ES-I3 (cell line): Measurements from ENCODE around the gene PNPLA2.

Source experiments
- H3K36me3 ChIP-seq: 2 replicates; pipeline ENCODE4 v1.6.1; 2013; ENCODE audit warnings: mild to moderate bottlenecking, low read length, control low read depth, moderate library complexity; ENCODE audit not compliant: insufficient read depth
- H3K4me1 ChIP-seq: 2 replicates; pipeline ENCODE4 v1.6.1; 2013; ENCODE audit warnings: mild to moderate bottlenecking, control low read depth, low read length; ENCODE audit not compliant: insufficient read depth
- H3K9ac ChIP-seq: 2 replicates; pipeline ENCODE4 v1.6.1; 2013; ENCODE audit warnings: low read depth, mild to moderate bottlenecking, low read length, moderate library complexity
- H3K9me3 ChIP-seq: 2 replicates; pipeline ENCODE4 v1.6.1; 2013; ENCODE audit warnings: mild to moderate bottlenecking, low read length, moderate library complexity; ENCODE audit not compliant: control insufficient read depth, insufficient read depth

Gene PNPLA2

DNA sequence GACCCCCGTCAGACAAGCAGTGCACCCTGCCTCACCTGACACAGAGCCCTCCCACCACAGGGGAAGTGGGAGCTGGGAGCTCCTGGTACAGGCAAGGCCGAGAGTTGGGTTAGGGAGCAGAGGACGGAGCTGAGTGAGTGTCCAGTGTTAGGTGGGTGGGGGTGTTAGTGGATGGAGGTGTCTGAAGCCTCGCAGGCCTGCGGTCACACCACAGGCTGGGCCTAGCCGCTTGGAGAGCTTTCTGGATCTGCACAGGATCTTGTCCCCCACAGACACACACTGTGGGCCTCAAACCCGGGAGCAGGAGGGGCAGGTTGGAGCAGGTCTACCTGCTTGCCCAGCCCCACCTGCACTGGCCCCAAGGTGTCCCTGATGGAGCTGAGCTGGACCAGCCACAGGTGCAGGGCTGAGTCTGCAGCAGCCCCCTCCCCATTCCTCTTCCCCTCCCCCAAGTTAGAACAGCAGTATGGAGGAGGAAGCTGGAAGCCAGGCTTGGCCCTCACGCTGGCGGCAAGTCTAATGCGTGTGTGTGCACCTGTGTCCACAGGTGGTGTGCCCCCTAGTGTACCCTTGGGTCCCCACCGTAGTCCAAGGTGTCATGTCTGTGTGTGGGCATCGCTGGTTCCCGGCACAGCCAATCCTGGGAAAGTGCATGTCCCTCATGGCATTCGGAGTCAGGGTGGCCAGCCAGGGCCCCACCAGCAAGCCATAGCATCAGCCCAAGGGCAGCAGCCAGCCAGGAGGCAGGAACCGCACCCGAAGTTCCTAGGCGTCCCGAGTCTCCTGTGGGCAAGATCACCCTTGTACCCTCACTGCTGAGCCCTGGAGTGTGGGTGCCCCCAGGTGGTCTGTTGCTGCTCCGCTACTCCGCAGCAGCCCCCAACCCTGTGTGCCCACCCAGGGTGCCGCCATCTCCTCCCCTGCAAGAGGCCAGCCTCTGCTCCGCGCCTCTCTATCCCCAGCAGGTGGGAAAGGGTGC lies 39.4 kb upstream of the PNPLA2 start:
- no peaks in the 10 kb centered on the region for H3K36me3 ChIP-seq
- H3K9me3 ChIP-seq, result no peaks in the 10 kb centered on the region
- peaks cover 7% of the 10 kb centered on the region; the same call in 1 of the 2 replicates for H3K4me1 ChIP-seq
- H3K9ac ChIP-seq, result no peak overlapping the region

DNA sequence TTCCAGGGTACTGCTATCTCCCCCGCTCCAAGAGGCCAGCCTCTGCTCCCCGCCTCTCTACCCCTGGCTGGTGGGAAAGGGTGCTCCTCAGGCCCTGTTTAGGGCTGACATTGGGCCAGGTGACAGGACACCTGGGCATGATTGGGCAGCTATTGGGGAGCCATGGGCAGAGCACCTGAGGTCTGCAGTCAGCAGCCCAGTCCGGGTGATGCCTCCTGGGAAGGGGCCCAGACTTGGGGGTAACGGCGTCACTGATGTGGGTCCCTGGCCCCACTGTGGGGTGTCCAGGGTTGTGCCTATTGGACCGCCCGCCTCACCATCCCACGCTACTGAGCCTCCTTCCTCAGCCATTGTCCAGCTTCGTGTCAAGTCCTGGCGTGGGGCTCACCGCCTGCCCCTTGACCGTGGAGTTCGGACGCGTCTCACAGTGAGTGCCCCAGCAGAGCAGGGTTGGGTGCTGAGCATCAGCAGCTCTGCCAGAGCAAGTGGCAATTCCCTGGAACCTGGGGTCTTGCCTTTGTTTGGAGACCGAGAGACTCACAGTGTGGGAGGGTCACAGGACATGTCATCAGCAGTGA lies 38.7 kb upstream of the PNPLA2 start:
- Histone ChIP-seq H3K9ac (no peak overlapping the region), H3K4me1 (peaks cover 7% of the 10 kb centered on the region; the same call in 1 of the 2 replicates), H3K36me3 (no peaks in the 10 kb centered on the region), H3K9me3 (no peaks in the 10 kb centered on the region)

GRCh38 chr11:782264-783174 lies 36.2 kb upstream of the PNPLA2 start:
- H3K9ac ChIP-seq, result no peak overlapping the region
- H3K9me3 ChIP-seq, result no peaks in the 10 kb centered on the region
- peaks cover 2% of the 10 kb centered on the region; the same call in 1 of the 2 replicates for H3K4me1 ChIP-seq

GRCh38 chr11:783581-784015 lies 35.1 kb upstream of the PNPLA2 start:
- no peak overlapping the region for H3K9ac ChIP-seq
- H3K9me3 ChIP-seq, result no peaks in the 10 kb centered on the region
- no peaks in the 10 kb centered on the region for H3K36me3 ChIP-seq
- H3K4me1 ChIP-seq, result peaks cover 2% of the 10 kb centered on the region; the same call in 1 of the 2 replicates

More at GRCh38 chr11:782264-783174, 36.2 kb upstream of the PNPLA2 start:
- no peaks in the 10 kb centered on the region for H3K36me3 ChIP-seq

DNA sequence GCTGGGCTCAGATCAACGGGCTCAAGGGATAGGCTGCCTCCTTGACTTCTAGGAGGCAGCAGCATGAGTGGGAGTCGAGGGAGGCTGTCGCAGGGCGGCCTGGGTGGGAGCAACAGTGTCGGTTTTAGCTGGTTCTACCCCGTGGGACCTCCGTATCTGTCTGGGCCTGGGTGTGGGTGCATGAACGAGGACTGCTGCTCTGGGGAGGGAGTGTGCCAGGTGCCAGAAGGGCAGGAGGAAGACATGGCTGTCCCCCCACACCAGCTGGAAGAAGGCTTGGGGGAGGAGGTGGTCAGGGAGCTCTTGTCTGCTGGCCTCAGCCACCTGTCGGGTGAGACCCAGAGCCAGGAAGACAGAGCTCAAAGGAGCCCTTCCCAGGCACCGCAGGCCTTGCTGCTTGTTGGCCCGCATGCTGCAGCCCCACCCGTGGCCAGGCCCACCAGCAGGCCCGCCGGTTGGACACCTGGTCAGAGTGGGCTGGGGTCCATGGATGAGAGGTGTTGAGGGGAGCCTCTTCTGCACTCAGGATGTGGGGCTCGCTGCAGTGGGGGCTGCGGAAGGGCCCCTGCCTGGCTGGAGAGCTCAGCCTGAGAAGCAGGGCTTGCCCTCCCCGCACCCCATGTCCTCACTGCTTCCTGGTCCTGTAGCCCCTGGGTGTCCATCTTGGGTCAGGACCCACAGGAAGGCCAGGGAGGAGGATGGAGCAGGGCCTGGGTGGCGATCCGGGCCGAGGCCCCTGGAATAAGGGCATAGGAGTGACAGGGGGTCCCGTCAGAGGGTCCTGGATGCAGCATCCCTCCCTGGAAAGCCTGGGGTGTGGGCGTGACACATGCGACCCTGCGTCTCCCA lies 32.3 kb upstream of the PNPLA2 start:
- Histone ChIP-seq H3K9me3 (no peaks in the 10 kb centered on the region), H3K9ac (no peak overlapping the region), H3K36me3 (no peaks in the 10 kb centered on the region), H3K4me1 (peaks cover 9% of the 10 kb centered on the region; the same call in 1 of the 2 replicates)

DNA sequence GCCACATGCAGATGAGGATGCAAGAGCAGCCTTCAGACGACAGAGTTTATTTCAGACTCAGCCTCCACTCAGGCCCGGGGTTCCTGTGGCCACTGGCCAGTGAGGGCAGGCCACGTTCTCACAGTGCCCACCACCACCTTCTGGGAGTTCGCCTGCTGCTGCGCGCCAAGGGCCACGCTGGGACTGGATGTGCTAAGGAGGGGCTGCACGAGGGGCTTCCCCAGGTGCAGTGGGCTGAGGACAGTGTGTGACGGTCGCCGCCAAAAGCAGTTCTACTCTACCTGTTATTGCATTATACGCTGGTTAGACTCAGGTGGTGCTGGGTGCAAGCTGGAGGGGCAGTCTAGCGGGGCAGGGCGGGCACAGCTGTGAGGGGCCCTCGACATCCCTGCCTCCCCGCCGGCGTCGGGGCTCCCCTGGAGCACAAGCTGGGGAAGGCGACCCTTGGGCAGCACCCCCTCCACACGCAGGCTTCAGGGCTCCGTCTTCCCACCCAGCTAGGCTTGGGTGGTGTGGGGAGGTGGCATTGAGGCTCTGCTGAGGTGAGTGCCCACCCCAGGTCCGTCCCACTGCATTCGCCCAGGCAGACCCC lies 31.5 kb upstream of the PNPLA2 start:
- H3K9ac ChIP-seq, result no peak overlapping the region
- H3K4me1 ChIP-seq, result peaks cover 7% of the 10 kb centered on the region; the same call in 1 of the 2 replicates
- no peaks in the 10 kb centered on the region for H3K36me3 ChIP-seq
- no peaks in the 10 kb centered on the region for H3K9me3 ChIP-seq

DNA sequence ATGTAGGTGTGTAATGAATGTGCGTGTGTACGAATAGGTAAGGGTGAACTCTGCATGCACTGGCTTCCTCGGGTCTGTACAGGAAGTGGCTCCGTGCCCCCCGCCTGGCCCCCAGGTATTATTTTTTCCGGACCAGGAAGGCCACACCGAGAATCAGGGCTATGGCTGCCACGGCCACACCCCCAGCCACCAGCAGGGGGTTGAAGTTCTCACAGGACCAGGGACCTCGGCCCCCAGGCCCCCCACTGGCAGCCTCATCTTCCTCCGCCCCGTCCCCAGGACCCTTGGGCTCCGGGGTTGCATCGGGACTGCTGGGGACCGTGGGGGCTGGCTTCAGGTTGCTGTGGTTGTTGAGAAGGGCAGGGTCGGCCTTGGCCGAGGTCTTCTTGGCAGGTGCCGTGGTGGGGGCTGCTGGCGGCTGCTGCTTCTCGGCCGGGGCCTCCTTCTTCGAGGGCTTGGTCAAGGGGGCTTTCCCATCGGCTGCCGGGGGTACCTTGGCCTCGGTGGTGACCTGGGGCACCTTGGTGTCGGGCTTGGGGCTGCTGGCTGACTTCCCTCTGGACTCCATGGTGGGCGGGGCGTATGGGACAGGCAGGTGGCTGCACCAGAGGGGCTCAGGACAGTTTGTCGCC lies 30.6 kb upstream of the PNPLA2 start:
- H3K9ac ChIP-seq, result no peak overlapping the region
- no peaks in the 10 kb centered on the region for H3K36me3 ChIP-seq
- no peaks in the 10 kb centered on the region for H3K9me3 ChIP-seq
- peaks cover 7% of the 10 kb centered on the region; the same call in 1 of the 2 replicates for H3K4me1 ChIP-seq

DNA sequence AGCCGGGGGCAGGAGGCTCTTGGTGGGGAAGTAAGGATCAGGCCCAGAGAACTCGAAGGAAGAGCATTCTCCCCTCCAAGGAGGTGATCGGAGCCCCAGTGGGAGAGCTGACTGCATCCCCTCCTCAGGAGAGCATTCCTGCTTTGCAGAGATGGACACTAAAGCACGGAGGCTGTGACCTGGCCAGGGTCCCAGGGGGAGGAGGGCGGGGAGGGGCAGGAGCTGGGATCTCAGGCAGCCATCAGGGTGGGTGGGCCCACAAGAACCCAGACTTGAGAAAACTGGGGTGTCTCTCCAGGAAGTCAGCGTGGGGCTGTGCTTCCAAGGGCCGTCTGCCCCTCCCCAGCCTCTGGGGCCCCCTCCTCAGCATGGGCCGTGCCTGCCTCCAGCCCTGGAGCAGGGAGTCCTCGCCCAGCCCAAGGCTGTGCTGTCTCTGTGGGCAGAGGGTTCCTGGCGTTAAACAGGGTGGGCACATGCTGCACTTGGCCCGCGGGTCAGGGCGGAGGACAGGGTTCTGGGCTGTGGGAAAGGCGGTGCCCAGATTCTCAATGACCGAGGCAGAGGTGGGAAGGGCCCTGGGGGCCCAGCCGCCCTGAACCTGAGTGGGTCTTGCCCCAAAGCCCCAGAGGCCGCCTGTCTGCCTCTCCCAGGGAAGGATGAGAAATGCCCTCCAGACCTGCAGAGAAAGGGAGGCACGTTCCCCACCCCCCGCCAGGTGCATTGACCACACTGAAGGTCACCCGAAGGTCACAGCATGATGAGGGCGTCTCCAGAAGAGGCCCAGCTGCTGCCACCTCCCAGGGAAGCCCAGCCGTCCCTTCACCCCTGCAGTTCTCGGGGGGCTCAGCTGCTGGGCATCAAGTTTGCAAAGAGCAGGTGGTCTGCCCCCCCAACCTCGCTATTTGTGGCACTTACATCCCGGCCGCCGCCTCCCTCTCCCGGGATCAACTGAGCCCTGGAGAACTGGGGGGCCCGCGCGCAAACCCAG lies 29.5 kb upstream of the PNPLA2 start:
- Histone ChIP-seq H3K4me1 (peaks cover 7% of the 10 kb centered on the region; the same call in 1 of the 2 replicates), H3K36me3 (no peaks in the 10 kb centered on the region), H3K9me3 (no peaks in the 10 kb centered on the region), H3K9ac (no peak overlapping the region)

GRCh38 chr11:789943-790342 lies 28.8 kb upstream of the PNPLA2 start, which contains the start of gene CEND1:
TSS of gene CEND1 (minus strand) at chr11:790090. CDS start at chr11:788576, 1,514 bp downstream.
- no peaks in the 10 kb centered on the region for H3K36me3 ChIP-seq
- no peak within 1 kb of the TSS for H3K9ac ChIP-seq
- no peaks in the 10 kb centered on the region for H3K9me3 ChIP-seq
- H3K4me1 ChIP-seq, result peaks cover 7% of the 10 kb centered on the region; the same call in 1 of the 2 replicates

GRCh38 chr11:790721-791564 lies 27.8 kb upstream of the PNPLA2 start:
- H3K36me3 ChIP-seq, result no peaks in the 10 kb centered on the region
- peaks cover 7% of the 10 kb centered on the region; the same call in 1 of the 2 replicates for H3K4me1 ChIP-seq
- no peaks in the 10 kb centered on the region for H3K9me3 ChIP-seq
- no peak overlapping the region for H3K9ac ChIP-seq
